Kasumi-1 (cell line): ENCODE results near the gene IL19.

Source experiments
- DNase-seq, 2 experiments: peaks; one replicate each; lab custom pipeline; 2025; lab: John Stamatoyannopoulos, UW

IL19 gene

DNA sequence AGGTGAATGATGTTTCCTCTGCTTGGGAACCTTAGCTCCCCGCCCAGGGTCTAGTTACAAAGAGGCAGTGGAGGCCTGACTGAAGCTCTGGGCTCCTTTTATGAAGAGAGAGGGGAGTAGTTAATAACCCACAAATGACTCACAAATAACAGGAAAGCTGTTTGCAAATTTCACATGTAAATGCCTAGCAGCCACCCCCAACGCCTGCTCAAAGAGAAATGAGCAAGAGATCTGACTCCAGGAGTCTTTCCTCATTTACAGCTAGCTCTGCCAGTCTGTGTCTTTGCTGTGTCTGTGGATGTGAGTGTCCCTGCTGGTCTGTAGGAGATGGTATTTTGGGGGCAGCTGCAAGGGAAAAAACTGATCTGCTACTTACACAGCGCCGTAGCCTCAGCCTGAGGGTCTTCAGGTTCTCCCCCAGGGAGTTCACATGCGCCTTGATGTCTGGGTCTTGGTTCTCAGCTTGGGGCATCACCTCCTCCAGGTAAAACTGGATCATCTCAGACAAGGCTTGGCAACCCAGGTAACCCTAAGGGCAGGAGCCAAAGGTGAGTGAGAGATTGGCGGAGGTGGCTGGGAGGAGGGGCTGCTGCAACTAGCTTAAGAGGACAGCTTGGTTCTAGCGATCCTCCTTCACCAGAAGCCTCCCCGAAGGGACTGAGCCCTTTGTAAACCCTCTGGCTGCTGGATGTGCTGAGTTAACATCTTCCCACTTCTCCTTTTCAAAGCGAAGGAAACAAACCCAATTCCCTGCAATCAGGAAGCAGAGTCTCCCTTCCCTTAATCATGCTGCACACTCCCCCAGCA is at the start of gene IL19:
IL19 (plus strand) TSS at position 243 of the 807 bp plus-strand sequence. CDS start 65,890 bp downstream, outside the sequence.
- peak; percentile 57 to 71 for DNase-seq

DNA sequence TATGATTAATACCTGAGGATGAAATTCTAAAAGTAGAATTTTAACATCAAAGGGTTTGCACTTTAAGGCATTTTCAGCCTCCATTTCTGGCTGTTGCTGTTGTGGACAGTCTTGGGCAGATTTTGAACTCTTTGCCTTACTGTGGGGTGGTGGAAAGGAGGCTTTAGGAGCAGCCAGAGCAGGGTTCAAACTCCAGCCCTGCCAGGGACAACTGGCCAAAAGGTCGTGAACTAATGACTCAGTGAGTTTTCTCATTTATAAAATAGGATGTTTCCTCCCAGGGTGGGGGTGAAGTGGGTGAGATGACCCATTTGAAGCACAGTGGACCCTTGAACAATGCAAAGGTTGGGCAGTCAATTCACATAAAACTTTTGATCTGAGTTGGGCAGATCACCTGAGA is 49.1 kb upstream of the IL19 start:
- no peak for DNase-seq

DNA sequence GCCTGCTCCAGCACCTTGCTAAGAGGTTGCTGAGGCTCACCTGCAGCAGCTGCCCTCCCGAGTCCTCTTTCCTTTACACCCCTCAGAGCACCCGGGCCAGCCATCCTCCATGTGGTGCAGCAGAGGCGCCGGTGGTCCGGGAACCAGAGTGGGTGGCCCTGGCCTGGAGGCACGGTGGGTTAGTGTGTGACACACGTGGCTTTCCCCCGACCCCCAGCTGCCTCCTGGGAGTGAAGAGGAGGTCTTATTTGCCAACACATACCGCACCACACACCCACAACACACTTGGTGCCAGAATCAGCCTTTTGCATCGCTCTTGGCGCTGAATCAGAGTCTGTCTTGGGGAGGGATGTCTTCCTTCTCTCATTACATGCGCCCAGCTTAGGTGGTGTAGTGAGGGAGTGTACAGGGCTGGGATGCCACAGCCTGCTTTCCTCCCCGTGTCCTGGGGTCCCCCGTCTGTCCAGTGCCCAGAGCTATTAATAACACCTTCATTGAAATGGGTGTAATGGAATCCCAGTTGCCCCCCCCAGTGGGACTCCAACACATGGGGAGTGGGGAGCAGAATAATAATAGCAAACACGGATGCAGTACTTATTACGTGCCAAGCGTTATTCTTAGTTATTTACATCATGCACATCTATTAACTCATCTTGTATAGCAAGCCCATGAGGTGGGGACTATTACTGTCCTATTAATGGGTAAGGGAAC is 47.7 kb upstream of the IL19 start:
- no peak for DNase-seq

- DNase-seq = no peak
These were observed 47.1 kb upstream of the IL19 start for GRCh38 chr1:206723462-206723804.

GRCh38 chr1:206723805-206724472 is 46.6 kb upstream of the IL19 start:
- DNase-seq = peak in 1 of 2 experiments; percentile 11

DNA sequence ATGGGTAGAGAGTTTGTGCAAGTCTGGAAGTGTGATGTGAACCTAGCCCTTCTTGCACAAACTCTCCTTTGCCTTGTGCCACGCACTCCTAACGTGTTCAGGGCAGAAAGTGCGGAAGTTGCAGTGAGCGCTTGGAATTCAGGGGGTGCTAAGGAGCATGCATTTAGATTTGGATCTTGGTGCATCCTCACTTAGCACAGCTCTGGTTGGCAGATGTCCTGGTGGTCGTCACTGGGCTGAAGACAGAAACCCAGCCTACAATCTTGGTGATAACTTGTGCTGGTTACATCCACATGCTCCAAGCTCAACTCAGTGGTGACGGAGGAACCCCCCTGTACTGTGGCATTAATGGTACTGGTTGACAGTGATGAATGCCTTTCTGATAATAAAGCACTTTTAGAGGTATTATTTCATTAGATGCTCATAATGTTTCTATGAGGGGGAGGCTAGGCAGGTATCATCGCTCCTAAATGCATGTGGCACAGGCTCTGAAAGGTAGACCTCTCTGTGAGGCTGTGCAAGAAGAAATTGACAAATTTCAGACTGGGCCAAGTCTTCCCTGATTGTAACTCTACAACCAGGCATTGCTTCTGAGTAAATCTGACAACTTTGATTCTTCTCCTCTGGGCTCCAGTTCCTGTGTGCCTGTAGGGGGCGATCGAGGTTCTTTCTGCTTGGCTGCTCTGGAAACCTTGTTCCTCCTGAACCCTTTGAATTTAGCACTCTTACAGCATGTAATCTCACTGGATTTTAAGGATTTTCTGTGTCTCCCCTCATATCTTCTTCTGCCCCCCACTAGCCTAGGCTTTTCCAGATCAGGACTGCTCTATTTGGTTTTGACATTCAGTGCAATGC is 45.2 kb upstream of the IL19 start:
- peak; percentile 78 to 84 for DNase-seq

- DNase-seq = no peak
These were observed 42.4 kb upstream of the IL19 start for GRCh38 chr1:206727981-206728696.

DNA sequence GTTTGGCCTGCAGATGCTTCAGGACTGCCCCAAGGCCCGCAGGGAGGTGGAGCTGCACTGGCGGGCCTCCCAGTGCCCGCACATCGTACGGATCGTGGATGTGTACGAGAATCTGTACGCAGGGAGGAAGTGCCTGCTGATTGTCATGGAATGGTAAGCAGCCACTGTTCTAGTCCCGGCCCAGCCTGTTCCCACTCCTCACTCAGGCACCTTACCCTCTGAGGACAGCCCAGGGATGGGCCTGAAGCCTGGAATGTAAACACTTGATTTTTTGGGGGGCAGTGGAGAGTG is 41.9 kb upstream of the IL19 start:
- DNase-seq = no peak

- DNase-seq = no peak
These were observed 41.5 kb upstream of the IL19 start for GRCh38 chr1:206729050-206729449.

DNA sequence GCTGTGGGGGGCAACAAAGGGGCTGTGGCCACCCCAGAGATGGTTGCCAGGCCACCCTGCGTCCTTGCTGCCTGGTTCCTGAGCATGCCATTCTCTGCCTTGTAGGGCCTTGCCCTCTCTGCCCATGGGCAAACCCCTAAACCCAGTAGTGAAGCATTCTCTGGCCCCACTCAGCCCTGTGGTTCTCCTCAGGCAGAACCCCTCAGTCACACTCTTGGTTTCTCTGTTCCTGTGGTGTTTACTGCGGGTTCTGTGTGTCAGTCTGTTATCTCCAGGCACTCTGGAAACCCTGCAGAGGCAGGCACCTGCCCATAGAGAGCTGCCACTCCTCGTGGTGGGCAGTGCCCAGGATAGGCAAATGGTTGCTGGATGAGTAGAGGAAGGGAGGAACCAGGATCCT is 41.1 kb upstream of the IL19 start:
- DNase-seq = no peak

GRCh38 chr1:206732508-206732907 is 38.1 kb upstream of the IL19 start:
- no peak for DNase-seq

- no peak for DNase-seq
These were observed 37.6 kb upstream of the IL19 start for GRCh38 chr1:206732992-206733391.

DNA sequence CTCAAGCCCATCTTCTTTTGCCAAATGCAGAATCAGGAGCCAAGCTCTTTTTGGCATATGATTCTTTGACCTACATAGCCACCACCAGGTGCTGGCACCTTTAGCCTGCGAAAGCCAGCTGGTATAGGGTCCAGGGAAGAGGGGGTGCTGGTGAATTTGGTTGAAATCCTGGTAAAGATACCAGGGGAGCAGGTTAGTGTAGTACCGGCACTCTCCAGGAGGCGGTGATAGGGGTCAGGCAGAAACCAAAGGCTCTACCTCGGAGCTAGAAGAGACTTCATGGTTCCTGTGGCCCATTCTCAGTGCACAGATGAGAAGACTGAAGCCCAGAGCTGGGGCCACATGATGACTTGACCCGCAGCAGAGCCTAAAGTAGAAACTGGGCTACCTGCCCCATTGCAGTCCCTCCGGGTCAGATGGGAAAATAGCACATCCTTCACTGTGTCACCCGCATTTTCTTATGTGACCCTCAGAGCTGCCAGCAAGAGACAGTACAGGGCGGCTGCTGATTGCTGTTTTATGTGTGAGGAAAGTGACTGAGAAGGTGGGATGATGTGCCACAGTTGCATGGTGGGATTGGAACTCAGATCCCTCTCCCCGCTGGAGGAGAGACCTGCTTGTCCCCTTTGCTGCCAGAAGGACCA is 36.0 kb upstream of the IL19 start:
- peak; percentile 39 to 57 for DNase-seq

DNA sequence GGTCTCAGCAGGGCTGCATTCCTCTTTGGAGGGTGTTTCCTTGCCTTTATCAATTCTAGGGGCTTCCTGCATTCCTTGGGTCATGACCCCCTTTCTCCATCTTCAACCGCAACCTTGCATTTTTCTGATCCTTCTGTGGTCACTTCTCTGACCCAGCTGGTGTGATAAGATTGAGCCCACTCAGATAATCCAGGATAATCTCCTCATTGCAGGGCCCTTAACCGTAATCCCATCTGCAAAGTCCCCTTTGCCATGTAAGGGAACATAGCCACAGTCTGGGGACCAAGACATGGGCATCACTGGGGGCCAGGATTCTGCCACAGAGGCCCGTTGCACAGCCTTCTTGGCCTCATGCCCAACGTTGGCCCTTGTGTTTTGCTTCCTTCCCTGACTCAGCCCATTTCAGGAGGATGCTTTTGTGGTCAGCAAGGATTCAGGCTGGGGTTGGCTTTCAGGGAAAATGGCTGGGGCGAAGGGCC is 35.0 kb upstream of the IL19 start:
- no peak for DNase-seq

DNA sequence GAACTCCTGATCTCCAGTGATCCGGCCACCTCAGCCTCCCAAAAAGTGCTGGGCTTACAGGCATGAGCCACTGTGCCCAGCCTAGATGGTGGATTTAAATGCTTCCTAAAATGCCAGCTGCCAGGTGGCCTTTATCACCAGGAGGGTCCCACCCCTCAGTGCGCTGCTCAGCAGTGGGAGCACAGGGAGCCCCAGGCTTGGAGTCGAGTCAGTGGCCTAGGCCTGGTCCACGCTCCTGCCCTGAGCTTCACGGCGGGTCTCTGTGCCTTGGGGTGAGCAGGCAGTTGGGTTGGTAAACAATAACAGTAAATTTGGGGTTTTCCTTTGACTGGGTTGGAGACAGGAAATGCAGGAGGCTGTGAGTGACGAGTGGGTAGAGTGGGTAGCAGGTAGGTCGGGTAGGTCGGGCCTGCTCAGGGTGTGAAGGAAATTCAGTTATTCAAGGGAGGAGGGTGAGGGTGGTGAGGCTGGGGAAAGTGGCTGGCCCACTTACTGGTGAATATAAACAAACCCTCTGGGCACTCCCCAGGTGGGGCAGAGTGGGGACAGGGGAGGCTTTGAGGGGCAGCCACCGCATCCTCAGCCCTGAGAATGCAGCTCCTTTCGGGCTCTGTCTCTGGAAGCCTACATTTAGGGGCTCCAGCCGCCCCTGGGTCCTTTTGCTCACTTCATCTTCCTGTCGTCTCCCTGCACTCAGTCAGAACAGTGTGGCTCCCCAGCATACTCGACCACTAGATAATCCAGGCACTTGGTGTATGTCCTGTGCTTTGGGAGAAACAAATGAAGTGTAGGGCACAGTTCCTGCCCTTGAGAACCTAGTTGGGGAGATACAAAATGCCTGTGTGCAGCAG is 33.5 kb upstream of the IL19 start:
- no peak for DNase-seq

DNA sequence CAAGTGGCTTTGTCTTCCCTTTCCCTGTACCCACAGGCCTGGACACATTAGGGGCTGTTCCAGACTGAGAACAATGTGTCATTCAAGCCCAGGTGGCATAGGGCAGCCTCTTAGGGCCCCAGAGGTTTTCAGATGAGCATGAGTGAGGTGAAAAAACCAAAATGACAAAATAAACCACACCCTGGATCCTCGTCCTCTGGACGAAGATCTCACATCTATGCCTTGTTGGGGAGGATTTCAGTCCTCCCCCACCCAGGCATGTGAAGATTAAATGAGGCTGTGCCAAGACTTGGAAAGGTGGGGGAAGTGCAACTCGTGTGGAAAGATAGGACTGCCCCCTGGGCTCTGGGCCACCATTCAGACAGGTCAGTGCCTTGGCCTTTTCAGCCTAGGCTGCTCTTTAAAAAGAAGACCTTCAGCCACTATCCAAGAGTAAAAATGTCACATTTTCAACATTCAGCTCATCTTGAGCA is 32.8 kb upstream of the IL19 start:
- no peak for DNase-seq

DNA sequence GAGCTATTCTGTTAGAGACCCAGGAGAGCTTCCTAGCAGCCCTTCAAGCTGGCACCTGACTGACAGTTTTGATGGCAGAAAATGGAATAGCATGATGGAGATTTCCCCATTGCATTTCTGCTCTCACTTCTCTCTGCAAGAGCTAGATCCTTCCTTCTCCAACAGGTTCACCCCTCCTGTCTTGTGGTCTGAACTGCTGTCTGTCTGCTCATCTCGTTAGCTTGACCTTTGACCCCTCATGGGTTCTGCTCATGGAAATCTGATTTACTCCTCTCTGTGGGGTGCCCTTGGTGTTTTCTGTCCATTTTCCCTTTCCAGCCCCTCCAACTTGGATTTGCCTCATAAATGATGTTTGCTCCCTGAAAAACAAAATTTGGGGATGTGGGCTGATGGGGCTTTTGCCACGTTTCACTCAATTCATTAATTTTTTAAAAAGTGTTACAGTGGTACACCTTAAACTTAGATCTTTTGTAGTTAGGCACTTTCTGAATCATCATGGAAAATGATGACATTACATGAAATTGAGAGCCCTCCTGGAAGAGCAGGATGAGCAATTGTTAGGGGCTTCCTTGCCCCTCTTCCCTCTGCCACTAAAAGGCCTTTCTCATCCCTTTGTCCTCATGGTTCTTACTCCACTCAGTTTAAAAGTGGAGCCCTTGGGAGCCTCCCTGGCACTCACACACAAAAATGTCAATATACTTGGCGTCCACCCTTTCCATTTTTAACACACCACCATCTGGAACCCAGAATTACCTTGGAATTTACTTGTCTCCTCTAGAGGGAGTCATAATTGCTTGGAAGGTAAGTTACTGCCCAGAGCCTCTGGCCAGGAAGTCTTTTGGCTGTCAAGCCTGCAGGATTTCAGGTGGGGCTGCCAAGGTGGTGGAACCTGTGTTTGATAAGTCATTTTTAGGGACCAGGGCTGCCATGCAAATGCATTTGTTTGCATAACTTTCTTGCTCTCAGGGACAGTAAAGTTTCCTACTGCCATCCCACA is 31.9 kb upstream of the IL19 start:
- peak in 1 of 2 experiments; percentile 11 for DNase-seq

- no peak for DNase-seq
These were observed 31.0 kb upstream of the IL19 start for GRCh38 chr1:206739411-206740076.
